ENCODE data around the gene APOL1. TPM values are rescaled to one million over a fixed set of nuclear protein-coding genes. Genes with fewer than 3 reads are reported as not detected.
A peak's percentile ranks its signal among the peaks of the same experiment; 100 is the strongest.

Gene APOL1
- polyA plus RNA-seq, 6 donors from 2014 or later: 0.71 to 4.2 (median 2.6) TPM; not detected in 1

GRCh38 chr22:36308880-36309279 lies 55.9 kb downstream of the APOL1 start:
- peak overlapping the region in 1 of 8 donors; percentile 11 for H3K4me3 Mint-ChIP-seq
- H3K36me3 Mint-ChIP-seq: peaks cover 5 to 28% of the 10 kb centered on the region in 2 donors

GRCh38 chr22:36311386-36312085 lies 58.6 kb downstream of the APOL1 start:
- H3K4me1 Mint-ChIP-seq: peaks cover 2 to 14% (median 5%) of the 10 kb centered on the region in 3 donors
- no peak for ATAC-seq (ENCODE audit: low read depth in 2 of 2)
- H3K4me3 Mint-ChIP-seq: no peak overlapping the region
- peak overlapping the region in 3 of 6 donors; percentile 47 to 50 (median 49) for H3K27ac Mint-ChIP-seq
- no peaks in the 10 kb centered on the region for H3K9me3 Mint-ChIP-seq
- H3K36me3 Mint-ChIP-seq: peaks cover 11 to 16% of the 10 kb centered on the region in 2 donors
- DNase-seq: no peak
- H3K27me3 Mint-ChIP-seq: no peaks in the 10 kb centered on the region

More at GRCh38 chr22:36308880-36309279, 55.9 kb downstream of the APOL1 start:
- Mint-ChIP-seq H3K4me1 (peaks cover 4 to 11% (median 6%) of the 10 kb centered on the region in 3 donors), H3K27ac (peak overlapping the region in 4 of 6 donors; percentile 26 to 82 (median 66)), H3K27me3 (no peaks in the 10 kb centered on the region), H3K9me3 (no peaks in the 10 kb centered on the region)
- DNase-seq: no peak
- no peak for ATAC-seq (ENCODE audit: low read depth in 2 of 2)

- DNase-seq: no peak
- no peaks in the 10 kb centered on the region for H3K9me3 Mint-ChIP-seq
- H3K36me3 Mint-ChIP-seq: peaks cover 7 to 15% of the 10 kb centered on the region in 2 donors
- no peak overlapping the region for H3K4me3 Mint-ChIP-seq
- ATAC-seq (ENCODE audit: low read depth in 2 of 2): no peak
- H3K27ac Mint-ChIP-seq: peak overlapping the region in 1 of 6 donors; percentile 47
- H3K4me1 Mint-ChIP-seq: peaks cover 2 to 7% (median 5%) of the 10 kb centered on the region in 3 donors
- H3K27me3 Mint-ChIP-seq: no peaks in the 10 kb centered on the region
Measured at GRCh38 chr22:36315325-36315724, 62.4 kb downstream of the APOL1 start.

GRCh38 chr22:36316419-36316818 lies 63.5 kb downstream of the APOL1 start:
- Mint-ChIP-seq H3K27me3 (no peaks in the 10 kb centered on the region), H3K4me1 (peaks cover 2 to 7% (median 5%) of the 10 kb centered on the region in 3 donors), H3K27ac (peak overlapping the region in 1 of 6 donors; percentile 86), H3K36me3 (peaks cover 7 to 16% of the 10 kb centered on the region in 2 donors), H3K9me3 (no peaks in the 10 kb centered on the region), H3K4me3 (no peak overlapping the region)
- ATAC-seq (ENCODE audit: low read depth in 2 of 2) (no peak), DNase-seq (no peak)

Other genes with a start within 250 kb of the APOL1 start
- gene RBFOX2, start 224.3 kb upstream of the APOL1 start, polyA plus RNA-seq (ENCODE audit: low read depth in 6 of 6): not detected
- 10 to 100 TPM; 15.5 to 41.3 (median 31.7) TPM for gene APOL3, start 92.4 kb upstream of the APOL1 start, polyA plus RNA-seq (ENCODE audit: low read depth in 6 of 6)
- gene APOL4, start 51.3 kb upstream of the APOL1 start, polyA plus RNA-seq (ENCODE audit: low read depth in 6 of 6): 1 to 10 TPM in 1 of 6 donors, under 1 TPM in 3, not detected in 2; 0.09 to 1.6 (median 0.72) TPM
- gene APOL2, start 13.6 kb upstream of the APOL1 start, polyA plus RNA-seq (ENCODE audit: low read depth in 6 of 6): 10 to 100 TPM in 1 of 6 donors, 1 to 10 TPM in 5; 5.9 to 11.8 (median 8.0) TPM
- gene MYH9, start 134.8 kb downstream of the APOL1 start, polyA plus RNA-seq (ENCODE audit: low read depth in 6 of 6): 100 to 1,000 TPM in 1 of 6 donors, 10 to 100 TPM in 5; 17.3 to 255 (median 64.5) TPM
- 100 to 1,000 TPM in 5 of 6 donors, 10 to 100 TPM in 1; 97.1 to 130 (median 108) TPM for gene TXN2, start 228.5 kb downstream of the APOL1 start, polyA plus RNA-seq (ENCODE audit: low read depth in 6 of 6)